ENCODE measurements around the gene OR10AD1. TPM values are rescaled to one million over a fixed set of nuclear protein-coding genes. Genes with fewer than 3 reads are reported as not detected.
"Not testable (repeated sequence)": the region's sequence is repeated elsewhere in the genome, so short reads cannot be mapped to it uniquely, and the experiment has no call there.

OR10AD1 gene
- total RNA-seq, 1 donor from 2014 or later, result not detected

- peak overlapping the region; percentile 21 for H3K4me3 Mint-ChIP-seq
- H3K36me3 Mint-ChIP-seq (ENCODE audit: low read depth), result peaks cover 2% of the 10 kb centered on the region
- intact Hi-C loops (cut with micrococcal nuclease), result no loop called here
- H3K4me1 Mint-ChIP-seq (ENCODE audit: low read depth), result peaks cover 17% of the 10 kb centered on the region
- H3K27me3 Mint-ChIP-seq (ENCODE audit: insufficient read depth), result peaks cover 16% of the 10 kb centered on the region
- no peaks in the 10 kb centered on the region for H3K9me3 Mint-ChIP-seq
- no peak for DNase-seq (ENCODE audit: low spot score)
- H3K27ac Mint-ChIP-seq, result no peak overlapping the region
These were observed 27.3 kb downstream of the OR10AD1 start for GRCh38 chr12:48175613-48176416.

DNA sequence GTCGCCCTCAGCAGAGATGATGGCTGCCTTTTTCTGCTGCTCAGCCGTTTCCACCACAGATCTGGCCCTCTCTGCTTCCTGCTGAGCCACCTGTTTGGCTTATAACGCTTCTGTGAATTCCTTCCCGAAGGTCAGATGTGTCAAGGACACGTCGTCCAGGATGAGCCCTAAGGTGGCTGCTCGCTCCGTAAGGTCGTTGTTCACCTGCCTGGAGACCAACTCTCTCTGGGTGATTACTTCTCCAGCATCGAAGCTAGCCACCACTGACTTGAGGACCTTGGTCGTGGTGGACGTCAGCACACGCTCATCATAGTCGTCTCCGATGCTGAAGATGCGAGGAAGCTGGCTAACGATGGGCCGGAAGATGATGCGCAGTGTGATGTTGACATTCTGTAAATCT, 34.1 kb downstream of the OR10AD1 start:
- intact Hi-C loops (cut with micrococcal nuclease), result loop anchor here (5.0 kb wide), 2 partner anchors 167 to 332 kb away; partner anchors contain the start of gene COL2A1
- Mint-ChIP-seq H3K27me3 (ENCODE audit: insufficient read depth) (peaks cover 20% of the 10 kb centered on the region), H3K36me3 (ENCODE audit: low read depth) (no peaks in the 10 kb centered on the region), H3K4me3 (no peak overlapping the region), H3K4me1 (ENCODE audit: low read depth) (peaks cover 6% of the 10 kb centered on the region), H3K9me3 (no peaks in the 10 kb centered on the region), H3K27ac (no peak overlapping the region)
- DNase-seq (ENCODE audit: low spot score), result no peak

GRCh38 chr12:48165089-48165981, 37.8 kb downstream of the OR10AD1 start:
- Mint-ChIP-seq H3K27me3 (ENCODE audit: insufficient read depth) (peaks cover 23% of the 10 kb centered on the region), H3K9me3 (no peaks in the 10 kb centered on the region), H3K4me1 (ENCODE audit: low read depth) (peaks cover 6% of the 10 kb centered on the region), H3K4me3 (no peak overlapping the region), H3K36me3 (ENCODE audit: low read depth) (no peaks in the 10 kb centered on the region), H3K27ac (no peak overlapping the region)
- DNase-seq (ENCODE audit: low spot score), result peak; percentile 34
- intact Hi-C loops (cut with micrococcal nuclease), result loop anchor here (1.0 to 5.0 kb wide), 10 partner anchors 8 to 450 kb away; partner anchors contain the start of genes ASB8, COL2A1, SENP1 and TMEM106C

DNA sequence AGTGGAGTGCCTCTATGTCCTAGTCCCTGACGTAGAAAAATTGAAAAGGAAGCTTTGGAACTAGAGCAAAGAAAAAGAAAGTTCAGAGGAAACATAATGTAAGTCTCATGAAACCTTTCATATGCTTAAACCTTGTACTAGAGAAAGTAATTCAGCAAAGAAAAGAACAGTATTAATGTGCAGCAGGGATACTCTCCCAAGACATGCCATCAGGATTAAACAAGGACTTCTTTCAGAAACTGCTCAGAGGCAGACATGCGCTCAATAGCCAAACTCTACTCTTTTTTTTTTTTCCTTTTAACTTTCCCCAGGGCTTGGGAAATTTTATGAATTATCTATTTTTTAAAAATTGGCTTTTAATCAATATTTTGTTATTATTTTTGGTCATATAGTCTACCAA, 38.6 kb downstream of the OR10AD1 start:
- H3K9me3 Mint-ChIP-seq, result no peaks in the 10 kb centered on the region
- H3K4me3 Mint-ChIP-seq, result no peak overlapping the region
- H3K4me1 Mint-ChIP-seq (ENCODE audit: low read depth), result peaks cover 6% of the 10 kb centered on the region
- intact Hi-C loops (cut with micrococcal nuclease), result loop anchor here (2.0 kb wide), 5 partner anchors 24 to 304 kb away; partner anchors contain the start of genes SENP1 and VDR
- H3K27me3 Mint-ChIP-seq (ENCODE audit: insufficient read depth), result peaks cover 23% of the 10 kb centered on the region
- no peaks in the 10 kb centered on the region for H3K36me3 Mint-ChIP-seq (ENCODE audit: low read depth)
- no peak overlapping the region for H3K27ac Mint-ChIP-seq
- no peak for DNase-seq (ENCODE audit: low spot score)

DNA sequence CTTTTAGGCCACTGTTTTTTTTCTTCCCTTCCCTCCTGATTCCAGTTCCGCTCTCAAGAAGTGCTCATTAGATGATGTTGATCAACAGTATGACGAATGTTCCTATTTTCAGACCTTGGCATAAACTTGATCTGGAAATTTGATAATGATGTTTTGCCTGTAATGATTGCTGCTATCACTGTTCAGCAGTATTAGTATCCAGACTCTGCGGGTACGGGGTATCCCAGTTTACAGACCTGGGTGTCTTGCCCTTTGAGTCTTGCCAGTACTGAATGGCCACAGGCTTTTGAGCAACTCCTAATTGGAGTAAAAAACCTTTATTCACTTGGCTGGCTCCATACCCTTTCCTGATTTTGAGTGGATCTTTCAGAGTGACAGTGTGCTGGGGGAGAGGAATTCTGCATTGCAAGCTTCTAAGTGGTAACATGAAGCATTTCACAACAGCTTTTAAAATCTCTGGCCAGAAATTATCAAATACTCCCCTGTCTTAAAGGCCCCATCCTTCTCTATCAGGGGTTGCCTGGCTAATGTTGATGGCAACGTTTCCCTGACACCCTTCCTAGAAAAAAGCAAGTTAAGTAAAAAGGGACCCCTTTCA, 39.8 kb downstream of the OR10AD1 start:
- intact Hi-C loops (cut with micrococcal nuclease), result no loop called here
- peaks cover 7% of the 10 kb centered on the region for H3K4me1 Mint-ChIP-seq (ENCODE audit: low read depth)
- H3K27ac Mint-ChIP-seq, result no peak overlapping the region
- H3K9me3 Mint-ChIP-seq, result no peaks in the 10 kb centered on the region
- H3K4me3 Mint-ChIP-seq, result no peak overlapping the region
- peaks cover 18% of the 10 kb centered on the region for H3K27me3 Mint-ChIP-seq (ENCODE audit: insufficient read depth)
- DNase-seq (ENCODE audit: low spot score), result no peak
- peaks cover under 1% of the 10 kb centered on the region for H3K36me3 Mint-ChIP-seq (ENCODE audit: low read depth)

GRCh38 chr12:48160807-48161206, 42.3 kb downstream of the OR10AD1 start:
- intact Hi-C loops (cut with micrococcal nuclease), result no loop called here
- Mint-ChIP-seq H3K4me1 (ENCODE audit: low read depth) (peaks cover 27% of the 10 kb centered on the region), H3K4me3 (no peak overlapping the region), H3K27ac (no peak overlapping the region), H3K27me3 (ENCODE audit: insufficient read depth) (peaks cover 10% of the 10 kb centered on the region), H3K36me3 (ENCODE audit: low read depth) (peaks cover 2% of the 10 kb centered on the region), H3K9me3 (no peaks in the 10 kb centered on the region)
- no peak for DNase-seq (ENCODE audit: low spot score)

DNA sequence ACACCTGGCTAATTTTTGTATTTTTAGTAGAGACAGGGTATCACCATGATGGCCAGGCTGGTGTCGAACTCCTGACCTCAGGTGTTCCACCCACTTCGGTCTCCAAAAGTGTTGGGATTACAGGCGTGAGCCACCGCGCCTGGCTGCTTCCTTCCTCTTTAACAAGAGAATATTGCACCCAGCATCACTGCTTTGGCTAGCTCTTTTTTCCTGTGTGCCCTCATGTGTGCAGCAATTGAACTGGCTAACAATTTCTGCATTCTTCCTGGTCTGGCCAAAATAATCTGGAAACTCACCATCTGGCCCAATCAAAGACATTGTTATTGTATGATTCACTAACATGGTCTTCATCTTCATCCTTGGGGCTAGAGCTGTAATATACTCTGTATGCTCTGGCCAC, 43.0 kb downstream of the OR10AD1 start:
- intact Hi-C loops (cut with micrococcal nuclease), result no loop called here
- Mint-ChIP-seq H3K36me3 (ENCODE audit: low read depth) (peaks cover 2% of the 10 kb centered on the region), H3K9me3 (no peaks in the 10 kb centered on the region), H3K27ac (no peak overlapping the region), H3K4me1 (ENCODE audit: low read depth) (peaks cover 23% of the 10 kb centered on the region), H3K4me3 (no peak overlapping the region), H3K27me3 (ENCODE audit: insufficient read depth) (peaks cover 8% of the 10 kb centered on the region)
- DNase-seq (ENCODE audit: low spot score), result no peak

- Mint-ChIP-seq H3K27me3 (ENCODE audit: insufficient read depth) (no peaks in the 10 kb centered on the region), H3K27ac (peak overlapping the region; percentile 86), H3K4me1 (ENCODE audit: low read depth) (peaks cover 21% of the 10 kb centered on the region), H3K4me3 (peak overlapping the region; percentile 94), H3K36me3 (ENCODE audit: low read depth) (peaks cover 8% of the 10 kb centered on the region), H3K9me3 (no peaks in the 10 kb centered on the region)
- intact Hi-C loops (cut with micrococcal nuclease), result loop anchor here (1.0 to 2.0 kb wide), 10 partner anchors 7 to 558 kb away; partner anchors contain the start of genes CCDC184, CCNT1, PFKM and RPAP3
- no peak for DNase-seq (ENCODE audit: low spot score)
These were observed 45.2 kb downstream of the OR10AD1 start for GRCh38 chr12:48157889-48158370.

GRCh38 chr12:48157018-48157888, 45.8 kb downstream of the OR10AD1 start, which contains the start of gene ASB8:
Gene ASB8, minus strand, starts transcription at chr12:48157515. Its CDS starts 4,019 bp downstream, at chr12:48153496.
- Mint-ChIP-seq H3K4me3 (peak within 1 kb of the TSS; percentile 94), H3K9me3 (no peaks in the 10 kb centered on the region), H3K36me3 (ENCODE audit: low read depth) (peaks cover 9% of the 10 kb centered on the region), H3K4me1 (ENCODE audit: low read depth) (peaks cover 21% of the 10 kb centered on the region), H3K27ac (peak within 1 kb of the TSS; percentile 86), H3K27me3 (ENCODE audit: insufficient read depth) (no peaks in the 10 kb centered on the region)
- DNase-seq (ENCODE audit: low spot score), result peak; percentile 98
- intact Hi-C loops (cut with micrococcal nuclease), result loop anchor here (1.0 to 2.0 kb wide), 10 partner anchors 8 to 559 kb away; partner anchors contain the start of genes CCDC184, CCNT1, PFKM and RPAP3

DNA sequence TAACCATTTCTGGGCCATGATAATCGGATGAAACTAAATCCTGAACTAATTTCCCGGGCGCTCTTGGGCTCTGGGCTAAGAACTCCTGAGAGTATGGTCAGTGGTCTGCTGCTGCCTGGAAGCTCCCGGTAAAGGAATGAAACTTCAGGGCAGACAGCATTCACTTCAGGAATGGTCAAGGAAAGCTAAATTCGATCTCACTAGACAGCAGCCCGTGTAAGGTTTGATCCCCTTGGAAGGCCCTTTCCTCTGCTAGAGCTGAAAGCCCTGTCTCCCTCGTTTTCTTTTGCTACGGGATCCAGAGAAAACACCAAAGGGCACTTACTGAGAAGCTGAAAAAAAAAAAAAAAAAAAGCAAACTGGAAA, 46.5 kb downstream of the OR10AD1 start:
- H3K4me3 Mint-ChIP-seq, result peak overlapping the region; percentile 94
- H3K27ac Mint-ChIP-seq, result peak overlapping the region; percentile 84
- H3K27me3 Mint-ChIP-seq (ENCODE audit: insufficient read depth), result no peaks in the 10 kb centered on the region
- H3K9me3 Mint-ChIP-seq, result no peaks in the 10 kb centered on the region
- H3K4me1 Mint-ChIP-seq (ENCODE audit: low read depth), result peaks cover 21% of the 10 kb centered on the region
- DNase-seq (ENCODE audit: low spot score), result no peak
- peaks cover 15% of the 10 kb centered on the region for H3K36me3 Mint-ChIP-seq (ENCODE audit: low read depth)
- intact Hi-C loops (cut with micrococcal nuclease), result loop anchor here (1.0 to 2.0 kb wide), 10 partner anchors 9 to 560 kb away; partner anchors contain the start of genes CCDC184, CCNT1, PFKM and RPAP3

- Mint-ChIP-seq H3K36me3 (ENCODE audit: low read depth) (peaks cover 19% of the 10 kb centered on the region), H3K4me1 (ENCODE audit: low read depth) (peaks cover 21% of the 10 kb centered on the region), H3K4me3 (peak overlapping the region; percentile 94)
- intact Hi-C loops (cut with micrococcal nuclease), result loop anchor here (2.0 kb wide), 3 partner anchors 193 to 347 kb away; partner anchors contain the start of gene TMEM106C
- not testable (repeated sequence) for H3K27me3 Mint-ChIP-seq (ENCODE audit: insufficient read depth); H3K27ac Mint-ChIP-seq; DNase-seq (ENCODE audit: low spot score); H3K9me3 Mint-ChIP-seq
These were observed 47.3 kb downstream of the OR10AD1 start for GRCh38 chr12:48155786-48156185.

All from activated T-helper 1 cell treated with anti-CD3 and anti-CD28 coated beads, Interleukin-12 subunit alpha, Interleukin-12 subunit beta, Interleukin-2, Interleukin-4 antibody, amounts not matched to agents 30 ng/mL and 10 ng/mL and 1 ng/mL, durations not matched to agents 14 hours and 24 hours and 36 hours (primary cell).